ENCODE measurements around the gene FNDC3B.

- TF ChIP-seq CTCF (IDR thresholded peaks at IDR 0.05) = no peak
- no peak for TF ChIP-seq POLR2A (IDR thresholded peaks at IDR 0.05)
Observed at GRCh38 chr3:172199850-172200369, 160.5 kb downstream of the FNDC3B start.

All from testis (tissue), 2 donors.